CD4-positive, alpha-beta T cell treated with Interleukin-12 subunit alpha and Interleukin-12 subunit beta, for 1 hour (primary cell): Measurements from ENCODE around the gene ACTA2.

Source experiments
- DNase-seq: peaks from one replicate; pipeline ENCODE4 v3.0.0-alpha.2; 2020

Gene ACTA2

GRCh38 chr10:88980800-88981199, 28.2 kb upstream of the ACTA2 start:
- no peak for DNase-seq

DNA sequence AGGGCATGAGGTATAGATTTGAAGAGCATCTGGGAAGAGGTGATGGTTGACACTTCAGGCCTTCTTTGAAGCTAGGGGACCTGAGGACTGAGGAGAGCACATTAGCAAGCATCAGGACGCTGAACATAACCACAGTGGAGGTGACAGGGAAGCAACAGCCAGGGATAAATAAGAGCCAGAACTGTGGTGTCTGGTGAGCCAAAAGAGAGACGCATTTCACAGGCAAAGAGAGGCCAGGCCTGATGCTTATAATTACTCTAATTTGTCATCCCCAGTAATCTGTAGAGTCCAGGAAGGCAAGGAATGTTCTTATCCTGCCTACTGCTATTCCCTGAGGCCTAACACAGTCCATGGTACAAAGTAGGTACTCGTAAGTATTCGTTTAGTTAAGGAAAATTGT, 27.7 kb upstream of the ACTA2 start:
- no peak for DNase-seq

GRCh38 chr10:88979603-88980002, 27.0 kb upstream of the ACTA2 start:
- DNase-seq = no peak

GRCh38 chr10:88979153-88979562, 26.6 kb upstream of the ACTA2 start:
- no peak for DNase-seq

- DNase-seq = no peak
These were observed 25.9 kb upstream of the ACTA2 start for GRCh38 chr10:88978463-88978862.

GRCh38 chr10:88975377-88975720, 22.8 kb upstream of the ACTA2 start:
- no peak for DNase-seq

DNA sequence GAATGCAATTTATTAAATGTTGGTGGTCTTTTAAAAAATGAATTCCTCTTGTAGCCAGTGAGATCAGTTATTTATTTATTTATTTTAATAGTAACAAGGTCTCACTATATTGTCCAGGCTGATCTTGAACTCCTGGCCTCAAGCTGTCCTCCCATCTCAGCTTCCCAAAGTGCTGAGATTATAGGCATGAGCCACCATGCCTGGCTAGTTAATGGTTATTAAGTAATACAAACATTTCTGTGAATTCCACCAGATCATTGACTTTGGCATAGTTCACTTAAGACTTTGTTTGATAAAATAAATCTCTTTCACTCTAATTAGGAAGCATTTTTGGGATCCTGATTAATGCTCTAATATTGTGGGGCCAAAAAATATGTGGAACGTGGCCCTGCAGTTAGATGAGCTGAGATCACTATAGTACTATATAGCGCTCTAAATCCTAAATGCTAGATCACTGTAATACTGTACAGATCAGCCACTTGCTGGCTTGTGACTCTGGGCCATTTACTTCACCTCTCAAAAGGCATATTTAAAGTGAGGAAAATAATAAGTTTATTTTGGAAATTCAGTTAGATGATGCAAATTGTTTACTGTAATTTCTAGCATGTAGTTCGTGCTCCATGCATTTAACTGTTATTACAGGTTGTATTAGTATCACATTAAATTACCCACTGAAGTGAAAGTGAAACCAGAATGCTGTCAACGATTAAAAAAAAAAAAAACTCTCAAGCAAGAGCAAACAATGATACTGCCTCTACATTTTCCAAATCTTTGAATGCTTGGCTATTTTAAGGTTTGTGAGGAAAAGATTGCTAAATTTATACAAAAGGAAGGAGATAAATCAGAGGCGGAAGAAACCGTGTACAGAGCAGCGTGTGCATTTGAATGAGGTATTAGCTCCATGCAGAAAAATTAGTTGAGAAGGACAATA, 22.1 kb upstream of the ACTA2 start:
- peak; percentile 42 for DNase-seq

DNA sequence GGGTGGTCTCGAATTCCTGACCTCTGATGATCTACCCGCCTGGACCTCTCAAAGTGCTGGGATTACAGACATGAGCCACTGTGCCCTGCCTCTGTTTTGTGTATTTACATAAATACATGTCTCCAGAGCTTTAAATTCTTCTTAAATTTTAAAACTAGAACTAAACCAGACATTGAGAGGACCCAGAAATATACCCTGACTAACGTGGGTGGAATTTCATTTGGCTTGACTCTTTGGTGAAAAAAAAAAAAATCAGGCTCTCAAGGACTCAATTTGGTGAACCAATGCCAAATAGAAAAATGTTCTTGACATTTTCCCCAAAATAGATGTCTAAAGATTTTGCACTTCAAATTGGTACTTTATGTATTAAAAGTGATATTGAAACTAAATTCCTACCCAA, 21.4 kb upstream of the ACTA2 start:
- DNase-seq = no peak

- no peak for DNase-seq
These were observed 18.9 kb upstream of the ACTA2 start for GRCh38 chr10:88971221-88972061.

- no peak for DNase-seq
These were observed 15.8 kb upstream of the ACTA2 start for GRCh38 chr10:88968391-88968790.

DNA sequence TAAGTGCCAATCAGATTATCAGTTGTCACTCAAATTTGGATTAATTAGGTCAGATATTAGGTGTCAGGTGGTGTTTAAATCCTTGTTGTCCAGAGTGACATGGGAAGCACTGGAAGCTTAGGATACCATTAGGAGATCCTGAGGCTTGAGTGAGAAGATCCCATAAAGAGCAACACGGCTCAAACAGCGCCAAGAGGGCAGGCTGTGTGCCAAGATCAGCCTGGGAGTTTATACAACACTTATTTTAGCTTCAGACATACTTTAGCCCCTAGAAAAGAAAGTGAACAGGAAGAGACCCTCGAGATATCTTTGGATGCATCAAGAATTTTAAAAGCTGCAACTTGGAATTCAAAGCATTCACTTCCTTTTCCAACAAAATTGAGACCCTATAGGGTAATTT, 14.2 kb upstream of the ACTA2 start:
- no peak for DNase-seq

DNA sequence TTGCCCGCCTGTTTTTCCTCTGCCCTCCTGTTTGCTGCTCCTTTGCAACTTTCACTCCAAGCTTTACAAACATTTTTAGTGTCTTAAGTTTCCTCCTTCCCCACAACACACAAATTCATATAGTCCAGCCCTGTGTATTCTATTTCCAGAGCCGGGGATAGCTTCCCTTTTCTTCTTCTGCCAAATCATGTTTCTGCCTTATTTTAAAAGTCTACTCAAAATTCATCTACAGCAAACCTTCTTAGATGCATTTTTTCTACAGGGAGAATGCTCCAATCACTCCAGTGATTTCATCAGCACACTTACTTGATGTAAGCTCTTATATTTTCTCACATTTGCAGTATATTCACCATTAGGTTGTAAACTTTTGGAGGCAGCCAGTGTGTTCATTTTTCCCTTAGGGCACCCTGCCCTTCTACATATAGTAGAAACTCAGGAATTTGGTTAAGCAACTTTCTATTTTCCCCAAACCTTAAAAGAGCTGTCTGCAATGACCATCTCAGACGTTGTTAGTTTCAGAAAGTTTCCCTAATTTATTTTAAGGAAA, 12.4 kb upstream of the ACTA2 start:
- DNase-seq = no peak

GRCh38 chr10:88964360-88964759, 11.8 kb upstream of the ACTA2 start:
- no peak for DNase-seq

GRCh38 chr10:88963318-88963717, 10.7 kb upstream of the ACTA2 start:
- DNase-seq = no peak

- peak; percentile 42 for DNase-seq
These were observed 9.8 kb upstream of the ACTA2 start for GRCh38 chr10:88962336-88962735.

DNA sequence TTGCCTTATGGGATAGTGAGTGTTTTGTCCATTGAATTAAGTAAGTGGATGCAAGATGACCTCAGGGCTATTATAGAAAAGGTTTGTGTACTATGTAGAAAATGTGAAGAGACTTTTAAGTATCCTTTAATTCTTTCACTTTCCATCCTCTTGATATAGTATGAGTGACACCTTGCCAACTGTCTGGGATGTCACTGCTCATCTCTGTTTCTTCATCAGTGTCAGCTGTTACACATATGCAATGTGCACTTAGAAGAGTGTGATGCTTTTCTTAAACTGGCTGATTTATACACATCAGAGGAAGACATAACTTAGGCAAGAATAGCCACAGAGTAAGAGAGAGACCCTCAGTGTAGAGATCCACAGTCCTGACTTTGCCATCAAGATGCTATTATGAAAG, 8.7 kb upstream of the ACTA2 start:
- no peak for DNase-seq

DNA sequence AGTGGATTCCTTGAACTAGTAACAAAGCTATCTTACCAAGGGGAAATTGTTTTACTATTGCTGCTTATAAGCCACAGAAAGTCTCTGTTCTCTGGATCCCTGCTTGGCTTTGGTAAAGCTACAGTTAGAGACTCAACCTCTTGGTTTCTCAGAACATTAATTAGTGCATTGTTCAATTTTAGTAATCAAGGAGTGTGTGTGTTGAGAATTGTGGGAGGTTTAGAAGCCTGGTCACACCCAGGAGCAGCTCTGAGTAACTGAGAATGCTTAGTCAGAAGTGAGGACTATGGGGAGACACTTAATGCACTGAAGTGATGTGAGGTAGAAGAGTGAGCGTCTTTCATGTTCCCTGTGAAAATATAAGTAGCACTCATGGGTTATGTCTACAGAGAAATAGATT, 8.2 kb upstream of the ACTA2 start:
- DNase-seq = no peak

- DNase-seq = no peak
These were observed 6.1 kb upstream of the ACTA2 start for GRCh38 chr10:88958721-88959120.

- DNase-seq = no peak
These were observed 4.8 kb upstream of the ACTA2 start for GRCh38 chr10:88957381-88957780.

GRCh38 chr10:88954458-88955083, 2.0 kb upstream of the ACTA2 start:
- no peak for DNase-seq

DNA sequence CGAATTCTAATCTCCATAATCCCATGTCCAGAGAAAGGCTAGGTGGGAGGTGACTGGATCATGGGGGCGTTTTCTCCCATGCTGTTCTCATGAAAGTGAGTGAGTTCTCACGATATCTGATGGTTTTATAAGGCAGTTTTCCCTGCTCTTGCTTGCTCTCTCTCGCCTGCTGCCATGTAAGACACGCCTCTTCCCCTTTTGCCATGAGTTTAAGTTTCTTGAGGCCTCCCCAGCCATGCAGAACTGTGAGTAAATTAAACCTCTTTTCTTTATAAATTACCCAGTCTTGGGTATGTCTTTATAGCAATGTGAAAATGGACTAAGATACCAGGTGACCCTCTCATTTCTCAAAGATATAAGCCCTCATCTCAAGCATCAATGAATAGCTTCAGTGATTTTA, 1.1 kb upstream of the ACTA2 start:
- DNase-seq = no peak

DNA sequence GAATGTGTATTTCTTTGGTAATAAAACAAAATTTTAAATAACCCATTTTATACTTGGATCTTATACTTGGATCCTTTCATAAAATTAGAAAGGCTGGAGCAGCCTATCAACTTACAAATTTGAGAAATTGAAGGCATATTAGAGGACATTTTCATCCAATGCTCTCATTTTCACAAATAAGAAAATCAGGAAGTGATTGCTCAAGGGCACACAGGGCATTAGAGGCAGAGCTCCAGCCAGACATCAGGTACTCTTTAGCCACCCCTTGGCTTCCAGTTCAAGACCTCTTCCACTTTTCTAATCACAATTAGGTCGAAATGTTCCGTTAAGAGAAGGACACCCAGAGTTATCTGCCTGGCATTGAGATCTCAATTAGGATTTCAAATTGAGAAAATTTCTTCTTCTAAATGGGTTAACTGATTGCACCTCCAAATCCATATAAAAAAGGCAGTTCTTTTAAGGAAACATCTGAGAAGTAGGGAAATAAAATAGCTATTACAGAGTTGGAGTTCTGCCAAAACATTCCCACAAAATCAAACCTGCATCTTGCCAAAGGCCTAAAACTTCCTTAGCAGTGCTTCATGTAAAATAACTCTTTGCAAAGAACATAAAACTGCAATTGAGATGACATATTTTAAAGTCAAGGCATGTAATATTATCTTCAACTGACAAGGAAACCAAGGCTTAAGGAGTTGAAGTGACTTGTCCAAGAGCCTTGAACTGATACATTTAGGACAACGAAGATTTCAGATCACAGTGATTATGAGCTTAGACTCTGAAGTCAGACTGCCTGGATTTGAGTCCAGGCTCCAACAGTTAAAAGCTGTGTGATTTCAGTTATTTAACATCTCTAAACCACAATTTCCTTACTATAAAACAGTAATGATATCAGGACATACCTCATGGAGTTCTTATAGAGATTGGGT, 2.4 kb downstream of the ACTA2 start:
- no peak for DNase-seq
